IPS-NIHi11 (cell line): ENCODE measurements around the gene PTBP3.
"Not testable (repeated sequence)": the region's sequence is repeated elsewhere in the genome, so short reads cannot be mapped to it uniquely, and the experiment has no call there.

Source experiments
- DNase-seq: peaks from one replicate; pipeline ENCODE4 v3.0.0; 2012; ENCODE audit warnings: mixed read lengths, low spot score

Gene PTBP3

GRCh38 chr9:112322701-112323377 is 10.6 kb downstream of the PTBP3 start:
- no peak for DNase-seq

- no peak for DNase-seq
These were observed 17.0 kb downstream of the PTBP3 start for GRCh38 chr9:112316258-112316943.

- DNase-seq, result no peak
These were observed 17.8 kb downstream of the PTBP3 start for GRCh38 chr9:112315331-112316257.

- DNase-seq, result no peak
These were observed 21.3 kb downstream of the PTBP3 start for GRCh38 chr9:112312139-112312538.

GRCh38 chr9:112311497-112311896 is 21.9 kb downstream of the PTBP3 start:
- no peak for DNase-seq

- no peak for DNase-seq
These were observed 22.6 kb downstream of the PTBP3 start for GRCh38 chr9:112310826-112311225.

GRCh38 chr9:112308588-112308987 is 24.8 kb downstream of the PTBP3 start:
- DNase-seq, result peak; percentile 36

- no peak for DNase-seq
These were observed 32.0 kb downstream of the PTBP3 start for GRCh38 chr9:112301420-112301819.

GRCh38 chr9:112299514-112299913 is 33.9 kb downstream of the PTBP3 start:
- no peak for DNase-seq

GRCh38 chr9:112296929-112297328 is 36.5 kb downstream of the PTBP3 start:
- DNase-seq, result no peak

- DNase-seq, result no peak
These were observed 38.2 kb downstream of the PTBP3 start for GRCh38 chr9:112295174-112295573.

GRCh38 chr9:112288029-112288428 is 45.4 kb downstream of the PTBP3 start:
- no peak for DNase-seq

GRCh38 chr9:112286926-112287325 is 46.5 kb downstream of the PTBP3 start:
- no peak for DNase-seq

- no peak for DNase-seq
These were observed 48.4 kb downstream of the PTBP3 start for GRCh38 chr9:112285056-112285455.

GRCh38 chr9:112283582-112284253 is 49.7 kb downstream of the PTBP3 start:
- no peak for DNase-seq

- not testable (repeated sequence) for DNase-seq
These were observed 50.6 kb downstream of the PTBP3 start for GRCh38 chr9:112282841-112283240.

GRCh38 chr9:112280904-112281303 is 52.5 kb downstream of the PTBP3 start:
- no peak for DNase-seq

- no peak for DNase-seq
These were observed 53.9 kb downstream of the PTBP3 start for GRCh38 chr9:112279501-112279900.

- DNase-seq, result no peak
These were observed 55.3 kb downstream of the PTBP3 start for GRCh38 chr9:112278152-112278551.

GRCh38 chr9:112274600-112274999 is 58.8 kb downstream of the PTBP3 start:
- DNase-seq, result peak; percentile 23

GRCh38 chr9:112273876-112274275 is 59.5 kb downstream of the PTBP3 start:
- DNase-seq, result no peak

GRCh38 chr9:112271466-112272098 is 61.8 kb downstream of the PTBP3 start:
- DNase-seq, result no peak
